ENCODE results near the gene TANGO6.

GRCh38 chr16:68823401-68824135 lies 19.8 kb upstream of the TANGO6 start:
- no peak for TF ChIP-seq CTCF (IDR thresholded peaks at IDR 0.05)
- no peak for TF ChIP-seq EZH2 (IDR thresholded peaks at IDR 0.05)
